ENCODE measurements around the gene OR52E4. TPM values are rescaled to one million over a fixed set of nuclear protein-coding genes. Genes with fewer than 3 reads are reported as not detected.

Gene OR52E4
- polyA plus RNA-seq, 1 donor (not counting 4 experiments of a cell fraction or from before 2014, with no cell fraction given), result not detected

DNA sequence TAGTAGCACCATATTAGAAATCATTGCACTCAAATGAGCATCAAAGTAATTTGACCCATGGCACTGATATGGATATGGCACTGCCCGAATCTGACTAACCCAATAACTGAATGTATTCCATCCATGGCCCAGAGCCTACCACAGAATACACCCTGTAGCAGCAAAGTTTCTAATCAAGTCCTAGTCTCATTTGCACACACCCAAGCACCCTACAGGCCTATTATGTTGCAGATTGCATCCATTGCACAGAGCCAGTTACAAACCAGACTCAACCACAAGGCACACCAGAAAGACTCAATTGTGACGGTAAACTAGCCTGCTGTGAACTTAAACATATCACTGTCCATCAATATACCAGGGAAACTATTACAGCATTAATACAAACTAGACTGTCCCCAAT is 19.1 kb downstream of the OR52E4 start:
- Histone ChIP-seq H3K4me3 (ENCODE audit: control insufficient read depth in 2 of 3, extremely low read depth in 1 of 3, insufficient read depth in 2 of 3, low read depth in 1 of 3, low read length in 3 of 3) (no peak overlapping the region), H3K9ac (ENCODE audit: control insufficient read depth, extremely low read depth, insufficient read depth, low read length) (no peak overlapping the region), H2AFZ (ENCODE audit: control insufficient read depth, low read length) (no peak overlapping the region), H3K27me3 (ENCODE audit: control insufficient read depth, extremely low read depth, insufficient read depth, low read length) (no peaks in the 10 kb centered on the region), H3K4me1 (ENCODE audit: control insufficient read depth, extremely low read depth, insufficient read depth, low read length) (no peaks in the 10 kb centered on the region), H4K20me1 (ENCODE audit: control insufficient read depth, extremely low read depth, insufficient read depth, low read length) (no peaks in the 10 kb centered on the region), H3K4me2 (ENCODE audit: control insufficient read depth, extremely low read depth, insufficient read depth, low read depth, low read length) (no peak overlapping the region), H3K27ac (ENCODE audit: control insufficient read depth, insufficient read depth, low read length) (no peak overlapping the region), H3K9me1 (ENCODE audit: control insufficient read depth, extremely low read depth, insufficient read depth, low read length) (no peaks in the 10 kb centered on the region), H3K9me3 (ENCODE audit: control insufficient read depth, low read depth, low read length) (no peaks in the 10 kb centered on the region), H3K79me2 (ENCODE audit: control insufficient read depth, insufficient read depth, low read length) (no peaks in the 10 kb centered on the region), H3K36me3 (ENCODE audit: control insufficient read depth in 2 of 2, extremely low read depth in 1 of 2, insufficient read depth in 2 of 2, low read length in 2 of 2) (no peaks in the 10 kb centered on the region)
- DNase-seq (ENCODE audit: low read depth, low spot score), result no peak
- no peak for FAIRE-seq
- TF ChIP-seq, protein P1, sequence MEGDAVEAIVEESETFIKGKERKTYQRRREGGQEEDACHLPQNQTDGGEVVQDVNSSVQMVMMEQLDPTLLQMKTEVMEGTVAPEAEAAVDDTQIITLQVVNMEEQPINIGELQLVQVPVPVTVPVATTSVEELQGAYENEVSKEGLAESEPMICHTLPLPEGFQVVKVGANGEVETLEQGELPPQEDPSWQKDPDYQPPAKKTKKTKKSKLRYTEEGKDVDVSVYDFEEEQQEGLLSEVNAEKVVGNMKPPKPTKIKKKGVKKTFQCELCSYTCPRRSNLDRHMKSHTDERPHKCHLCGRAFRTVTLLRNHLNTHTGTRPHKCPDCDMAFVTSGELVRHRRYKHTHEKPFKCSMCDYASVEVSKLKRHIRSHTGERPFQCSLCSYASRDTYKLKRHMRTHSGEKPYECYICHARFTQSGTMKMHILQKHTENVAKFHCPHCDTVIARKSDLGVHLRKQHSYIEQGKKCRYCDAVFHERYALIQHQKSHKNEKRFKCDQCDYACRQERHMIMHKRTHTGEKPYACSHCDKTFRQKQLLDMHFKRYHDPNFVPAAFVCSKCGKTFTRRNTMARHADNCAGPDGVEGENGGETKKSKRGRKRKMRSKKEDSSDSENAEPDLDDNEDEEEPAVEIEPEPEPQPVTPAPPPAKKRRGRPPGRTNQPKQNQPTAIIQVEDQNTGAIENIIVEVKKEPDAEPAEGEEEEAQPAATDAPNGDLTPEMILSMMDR (optimal IDR thresholded peaks at IDR 0.05 in 1 of 3, IDR thresholded peaks at IDR 0.05 in 1 of 3, conservative IDR thresholded peaks at IDR 0.05 in 1 of 3; ENCODE audit: extremely low read depth in 1 of 3, insufficient read depth in 2 of 3, low read length in 3 of 3), result no peak
- no peak for TF ChIP-seq EZH2 (IDR thresholded peaks at IDR 0.05; ENCODE audit: low read length)
- dilution Hi-C loops (cut with MboI; ENCODE audit: extremely low pct_ligation_motif_present, low sequenced_read_pairs), result no loop called here

DNA sequence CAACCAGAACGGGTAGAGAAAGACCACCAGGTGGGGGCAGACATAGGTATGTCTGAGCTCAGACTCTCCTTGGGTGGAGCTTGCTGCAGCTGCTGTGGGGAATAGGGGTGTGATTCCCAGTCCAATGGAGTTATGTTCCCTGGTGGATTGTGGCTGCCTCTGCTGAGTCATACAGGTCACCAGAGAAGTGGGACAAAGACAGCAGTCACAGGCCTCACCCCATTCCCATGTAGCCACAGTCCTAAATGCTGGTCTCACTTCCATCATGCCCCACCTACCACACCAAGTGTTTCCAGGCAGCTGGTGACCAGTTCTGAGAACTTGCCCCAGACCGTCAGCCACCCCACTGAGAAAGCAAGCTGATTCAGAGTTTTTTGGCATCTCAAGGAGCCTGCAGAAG is 30.1 kb downstream of the OR52E4 start:
- Histone ChIP-seq H3K9me3 (ENCODE audit: control insufficient read depth, low read depth, low read length) (no peaks in the 10 kb centered on the region), H4K20me1 (ENCODE audit: control insufficient read depth, extremely low read depth, insufficient read depth, low read length) (no peaks in the 10 kb centered on the region), H3K9ac (ENCODE audit: control insufficient read depth, extremely low read depth, insufficient read depth, low read length) (no peak overlapping the region), H3K4me3 (ENCODE audit: control insufficient read depth in 2 of 3, extremely low read depth in 1 of 3, insufficient read depth in 2 of 3, low read depth in 1 of 3, low read length in 3 of 3) (no peak overlapping the region), H3K79me2 (ENCODE audit: control insufficient read depth, insufficient read depth, low read length) (no peaks in the 10 kb centered on the region), H3K27ac (ENCODE audit: control insufficient read depth, insufficient read depth, low read length) (no peak overlapping the region), H3K9me1 (ENCODE audit: control insufficient read depth, extremely low read depth, insufficient read depth, low read length) (no peaks in the 10 kb centered on the region), H2AFZ (ENCODE audit: control insufficient read depth, low read length) (no peak overlapping the region), H3K36me3 (ENCODE audit: control insufficient read depth in 2 of 2, extremely low read depth in 1 of 2, insufficient read depth in 2 of 2, low read length in 2 of 2) (no peaks in the 10 kb centered on the region), H3K4me1 (ENCODE audit: control insufficient read depth, extremely low read depth, insufficient read depth, low read length) (no peaks in the 10 kb centered on the region), H3K4me2 (ENCODE audit: control insufficient read depth, extremely low read depth, insufficient read depth, low read depth, low read length) (no peak overlapping the region), H3K27me3 (ENCODE audit: control insufficient read depth, extremely low read depth, insufficient read depth, low read length) (no peaks in the 10 kb centered on the region)
- no peak for TF ChIP-seq EZH2 (IDR thresholded peaks at IDR 0.05; ENCODE audit: low read length)
- TF ChIP-seq, protein P1 (optimal IDR thresholded peaks at IDR 0.05 in 1 of 3, IDR thresholded peaks at IDR 0.05 in 1 of 3, conservative IDR thresholded peaks at IDR 0.05 in 1 of 3; ENCODE audit: extremely low read depth in 1 of 3, insufficient read depth in 2 of 3, low read length in 3 of 3), result no peak
- FAIRE-seq, result no peak
- no peak for DNase-seq (ENCODE audit: low read depth, low spot score)
- dilution Hi-C loops (cut with MboI; ENCODE audit: extremely low pct_ligation_motif_present, low sequenced_read_pairs), result no loop called here

Measured in keratinocyte (primary cell).